ENCODE results near the gene MFSD12.
A peak's percentile ranks its signal among the peaks of the same experiment; 100 is the strongest.

The MFSD12 gene

GRCh38 chr19:3591876-3592613, 34.7 kb upstream of the MFSD12 start:
- TF ChIP-seq, protein P1, sequence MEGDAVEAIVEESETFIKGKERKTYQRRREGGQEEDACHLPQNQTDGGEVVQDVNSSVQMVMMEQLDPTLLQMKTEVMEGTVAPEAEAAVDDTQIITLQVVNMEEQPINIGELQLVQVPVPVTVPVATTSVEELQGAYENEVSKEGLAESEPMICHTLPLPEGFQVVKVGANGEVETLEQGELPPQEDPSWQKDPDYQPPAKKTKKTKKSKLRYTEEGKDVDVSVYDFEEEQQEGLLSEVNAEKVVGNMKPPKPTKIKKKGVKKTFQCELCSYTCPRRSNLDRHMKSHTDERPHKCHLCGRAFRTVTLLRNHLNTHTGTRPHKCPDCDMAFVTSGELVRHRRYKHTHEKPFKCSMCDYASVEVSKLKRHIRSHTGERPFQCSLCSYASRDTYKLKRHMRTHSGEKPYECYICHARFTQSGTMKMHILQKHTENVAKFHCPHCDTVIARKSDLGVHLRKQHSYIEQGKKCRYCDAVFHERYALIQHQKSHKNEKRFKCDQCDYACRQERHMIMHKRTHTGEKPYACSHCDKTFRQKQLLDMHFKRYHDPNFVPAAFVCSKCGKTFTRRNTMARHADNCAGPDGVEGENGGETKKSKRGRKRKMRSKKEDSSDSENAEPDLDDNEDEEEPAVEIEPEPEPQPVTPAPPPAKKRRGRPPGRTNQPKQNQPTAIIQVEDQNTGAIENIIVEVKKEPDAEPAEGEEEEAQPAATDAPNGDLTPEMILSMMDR (IDR thresholded peaks at IDR 0.05; ENCODE audit: extremely low read depth, missing control alignments), result no peak
- no peak for DNase-seq (ENCODE audit: low spot score)

- DNase-seq (ENCODE audit: low spot score), result no peak
- TF ChIP-seq, protein P1 (IDR thresholded peaks at IDR 0.05; ENCODE audit: extremely low read depth, missing control alignments), result no peak
Observed at GRCh38 chr19:3590991-3591659, 33.7 kb upstream of the MFSD12 start.

- TF ChIP-seq, protein P1 (IDR thresholded peaks at IDR 0.05; ENCODE audit: extremely low read depth, missing control alignments), result no peak
- DNase-seq (ENCODE audit: low spot score), result no peak
Observed at GRCh38 chr19:3589949-3590348, 32.6 kb upstream of the MFSD12 start.

DNA sequence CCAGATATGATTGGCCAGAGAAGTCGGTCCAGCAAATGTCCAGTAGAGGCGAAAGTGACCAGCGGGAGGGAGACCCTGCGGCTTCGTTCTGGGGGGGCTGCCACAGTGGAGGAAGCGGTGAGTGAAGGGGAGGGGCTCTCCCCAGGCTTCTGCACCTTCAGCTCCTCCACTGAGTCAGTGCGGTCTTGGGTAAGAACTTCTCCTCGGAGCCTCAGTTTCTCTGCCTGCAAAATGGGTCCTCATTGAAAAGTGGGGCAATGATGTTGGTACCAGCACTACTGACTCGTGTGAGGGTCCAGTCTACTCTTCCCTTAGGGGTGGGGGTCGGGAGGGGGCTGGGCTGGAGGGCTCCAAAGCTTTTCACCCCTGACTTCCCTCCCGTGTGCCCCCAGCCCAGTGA, 32.1 kb upstream of the MFSD12 start:
- DNase-seq (ENCODE audit: low spot score), result no peak
- TF ChIP-seq, protein P1 (IDR thresholded peaks at IDR 0.05; ENCODE audit: extremely low read depth, missing control alignments), result no peak

- DNase-seq (ENCODE audit: low spot score), result peak; percentile 24
- TF ChIP-seq, protein P1 (IDR thresholded peaks at IDR 0.05; ENCODE audit: extremely low read depth, missing control alignments), result no peak
Observed at GRCh38 chr19:3586707-3587346, 29.4 kb upstream of the MFSD12 start.

DNA sequence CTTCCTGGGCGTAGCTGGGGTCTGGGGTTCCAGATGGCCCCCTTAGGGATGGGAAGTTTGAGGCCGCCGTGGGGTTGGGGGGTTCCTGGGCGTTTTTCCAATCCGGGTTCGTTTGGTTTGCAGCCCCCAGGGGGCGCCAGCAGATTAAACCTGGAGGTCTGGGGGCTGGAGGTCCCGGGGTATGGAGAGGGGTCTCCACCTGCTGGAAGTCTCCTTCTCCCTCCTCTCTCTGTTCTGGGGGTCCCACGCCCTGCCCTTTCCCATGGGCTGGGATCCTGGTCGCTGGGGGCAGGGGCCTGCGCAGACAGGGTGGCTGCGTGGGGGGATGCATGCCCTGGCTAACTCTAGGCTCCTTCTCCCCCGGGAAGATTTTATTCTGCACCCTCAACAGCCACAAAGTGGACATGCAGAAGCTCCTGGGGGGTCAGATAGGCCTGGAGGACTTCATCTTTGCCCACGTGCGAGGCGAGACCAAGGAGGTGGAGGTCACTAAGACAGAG, 28.8 kb upstream of the MFSD12 start:
- DNase-seq (ENCODE audit: low spot score), result peak; percentile 83
- TF ChIP-seq, protein P1 (IDR thresholded peaks at IDR 0.05; ENCODE audit: extremely low read depth, missing control alignments), result peak; percentile 31

Measured in GM20000 (cell line).